H1 (cell line): Measurements from ENCODE around the gene RTF1. TPM values are rescaled to one million over a fixed set of nuclear protein-coding genes. Genes with fewer than 3 reads are reported as not detected.

Source experiments
- ATF2 ChIP-seq: IDR thresholded peaks from 2 replicates; pipeline ENCODE4 v1.6.1; 2012; ENCODE audit warnings: low read length, inconsistent platforms
- CHD7 ChIP-seq: fragments of 300-600 bp; sonication (generic); IDR thresholded peaks from 2 replicates; pipeline ENCODE4 v1.7.1; 2012; ENCODE audit warnings: low read length, moderate library complexity, mild to moderate bottlenecking, inconsistent platforms; ENCODE audit not compliant: insufficient replicate concordance
- MAX ChIP-seq: IDR thresholded peaks from 2 replicates; pipeline ENCODE4 v1.6.1; 2012; ENCODE audit warnings: inconsistent platforms
- RFX5 ChIP-seq: IDR thresholded peaks from 2 replicates; pipeline ENCODE4 v1.6.1; 2011; ENCODE audit warnings: low read depth, low read length, improper control_type of control experiment, borderline replicate concordance
- USF2 ChIP-seq: IDR thresholded peaks from 2 replicates; pipeline ENCODE4 v1.6.1; 2011; ENCODE audit warnings: low read length, improper control_type of control experiment
- polyA plus RNA-seq, 7 experiments: library from polyadenylated mRNA; depleted of rRNA in 3 of 7; stranded (reverse) in 5 of 7; unstranded in 2 of 7; fragments of >200 nt in 5 of 7; fragments of 200-250 nt in 2 of 7; gene quantifications; 1 replicate in 5 of 7; 2 replicates in 1 of 7; 4 replicates in 1 of 7; pipeline versions ENCODE4 v1.2.1 to v1.2.3, GENCODE V29; 2011 to 2013; ENCODE audit warnings: missing spikeins in 2 of 7, mixed read lengths in 2 of 7
- total RNA-seq: library from RNA; stranded (reverse); fragmentation: NEBNext Ultra II Directional; extraction: Animal tissue kit (Norgen Biotek cat#: 25700); gene quantifications from 2 replicates; pipeline ENCODE4 v1.2.1, GENCODE V29; 2021

Gene RTF1
- total and polyA plus RNA-seq, 2 of the 8 experiments (the other 6 are each of a cell fraction or from before 2014, with no cell fraction given), result 22.6 to 47.7 TPM

- TF ChIP-seq CHD7, result no peak
- TF ChIP-seq RFX5, result no peak
- no peak for TF ChIP-seq USF2
- no peak for TF ChIP-seq MAX
- TF ChIP-seq ATF2, result no peak
Observed at GRCh38 chr15:41483115-41483514, 66.2 kb downstream of the RTF1 start (continued).
